ENCODE measurements around the gene SCGB3A1.

- TF ChIP-seq CTCF (IDR thresholded peaks at IDR 0.05) = no peak
- no peak for TF ChIP-seq POLR2A (IDR thresholded peaks at IDR 0.05)
Measured at GRCh38 chr5:180595046-180595379, 3.7 kb upstream of the SCGB3A1 start.
